ENCODE data around the gene RPL18A. TPM values are rescaled to one million over a fixed set of nuclear protein-coding genes. Genes with fewer than 3 reads are reported as not detected.

Gene RPL18A
- total and polyA plus RNA-seq, 4 donors = 1,221 to 3,237 (median 1,789) TPM

GRCh38 chr19:17862711-17863519 lies 3.2 kb downstream of the RPL18A start:
- no peak for DNase-seq
- Histone ChIP-seq H3K27ac (ENCODE audit: low read depth in 1 of 2, low read length in 2 of 2) (no peak overlapping the region), H3K27me3 (ENCODE audit: control insufficient read depth in 1 of 2, insufficient read depth in 2 of 2, low read length in 1 of 2) (no peaks in the 10 kb centered on the region), H3K36me3 (ENCODE audit: control insufficient read depth in 1 of 2, insufficient read depth in 2 of 2, low read length in 1 of 2) (peaks cover 0 to 1% of the 10 kb centered on the region in 2 donors), H3K9me3 (ENCODE audit: control insufficient read depth, low read length) (no peaks in the 10 kb centered on the region), H3K4me1 (ENCODE audit: control insufficient read depth in 1 of 2, insufficient read depth in 2 of 2, low read length in 2 of 2) (peaks cover 2 to 6% of the 10 kb centered on the region in 2 donors), H3K4me3 (ENCODE audit: low read length in 2 of 2) (no peak overlapping the region)
- intact Hi-C loops (cut with DNase I) = loop anchor here in 1 of 2 donors (5.0 kb wide), 1 partner anchor 134 kb away; no protein-coding TSS in a partner anchor
- ATAC-seq (ENCODE audit: low FRiP score) = no peak
- WGBS, 2 donors = 88 to 90% methylated on average over 27 to 31 of the region's 31 CpGs

- H3K27ac ChIP-seq (ENCODE audit: low read depth in 1 of 2, low read length in 2 of 2) = no peak overlapping the region
- intact Hi-C loops (cut with DNase I) = loop anchor here in 1 of 2 donors (5.0 kb wide), 1 partner anchor 134 kb away; no protein-coding TSS in a partner anchor
- peaks cover 0 to 1% of the 10 kb centered on the region in 2 donors for H3K36me3 ChIP-seq (ENCODE audit: control insufficient read depth in 1 of 2, insufficient read depth in 2 of 2, low read length in 1 of 2)
- no peak overlapping the region for H3K4me3 ChIP-seq (ENCODE audit: low read length in 2 of 2)
- 89 to 90% methylated on average over 8 of the region's 8 CpGs for WGBS, 2 donors
- DNase-seq = no peak
- no peaks in the 10 kb centered on the region for H3K9me3 ChIP-seq (ENCODE audit: control insufficient read depth, low read length)
- ATAC-seq (ENCODE audit: low FRiP score) = no peak
- no peaks in the 10 kb centered on the region for H3K27me3 ChIP-seq (ENCODE audit: control insufficient read depth in 1 of 2, insufficient read depth in 2 of 2, low read length in 1 of 2)
- H3K4me1 ChIP-seq (ENCODE audit: control insufficient read depth in 1 of 2, insufficient read depth in 2 of 2, low read length in 2 of 2) = peaks cover 2 to 6% of the 10 kb centered on the region in 2 donors
Measured at GRCh38 chr19:17863520-17864182, 3.9 kb downstream of the RPL18A start.

- no peak for ATAC-seq (ENCODE audit: low FRiP score)
- no peaks in the 10 kb centered on the region for H3K9me3 ChIP-seq (ENCODE audit: control insufficient read depth, low read length)
- no peaks in the 10 kb centered on the region for H3K27me3 ChIP-seq (ENCODE audit: control insufficient read depth in 1 of 2, insufficient read depth in 2 of 2, low read length in 1 of 2)
- intact Hi-C loops (cut with DNase I) = no loop called here
- H3K27ac ChIP-seq (ENCODE audit: low read depth in 1 of 2, low read length in 2 of 2) = no peak overlapping the region
- no peak overlapping the region for H3K4me3 ChIP-seq (ENCODE audit: low read length in 2 of 2)
- H3K4me1 ChIP-seq (ENCODE audit: control insufficient read depth in 1 of 2, insufficient read depth in 2 of 2, low read length in 2 of 2) = peaks cover 1 to 5% of the 10 kb centered on the region in 2 donors
- 63 to 68% methylated on average over 13 of the region's 13 CpGs for WGBS, 2 donors
- no peak for DNase-seq
- H3K36me3 ChIP-seq (ENCODE audit: control insufficient read depth in 1 of 2, insufficient read depth in 2 of 2, low read length in 1 of 2) = peaks cover 0 to 1% of the 10 kb centered on the region in 2 donors
Measured at GRCh38 chr19:17865364-17866311, 5.9 kb downstream of the RPL18A start.

- intact Hi-C loops (cut with DNase I) = no loop called here
- Histone ChIP-seq H3K36me3 (ENCODE audit: control insufficient read depth in 1 of 2, insufficient read depth in 2 of 2, low read length in 1 of 2) (peaks cover 0 to 1% of the 10 kb centered on the region in 2 donors), H3K4me3 (ENCODE audit: low read length in 2 of 2) (no peak overlapping the region), H3K27me3 (ENCODE audit: control insufficient read depth in 1 of 2, insufficient read depth in 2 of 2, low read length in 1 of 2) (no peaks in the 10 kb centered on the region), H3K27ac (ENCODE audit: low read depth in 1 of 2, low read length in 2 of 2) (no peak overlapping the region), H3K4me1 (ENCODE audit: control insufficient read depth in 1 of 2, insufficient read depth in 2 of 2, low read length in 2 of 2) (no peaks in the 10 kb centered on the region), H3K9me3 (ENCODE audit: control insufficient read depth, low read length) (no peaks in the 10 kb centered on the region)
- WGBS, 2 donors = 84 to 88% methylated on average over 8 of the region's 8 CpGs
- ATAC-seq (ENCODE audit: low FRiP score) (no peak), DNase-seq (no peak)
Measured at GRCh38 chr19:17866312-17866963, 6.7 kb downstream of the RPL18A start.

- ATAC-seq (ENCODE audit: low FRiP score) = no peak
- WGBS, 2 donors = 64 to 66% methylated on average over 11 of the region's 11 CpGs
- H3K4me3 ChIP-seq (ENCODE audit: low read length in 2 of 2) = no peak overlapping the region
- no peaks in the 10 kb centered on the region for H3K4me1 ChIP-seq (ENCODE audit: control insufficient read depth in 1 of 2, insufficient read depth in 2 of 2, low read length in 2 of 2)
- intact Hi-C loops (cut with DNase I) = no loop called here
- no peak for DNase-seq
- H3K9me3 ChIP-seq (ENCODE audit: control insufficient read depth, low read length) = no peaks in the 10 kb centered on the region
- H3K27me3 ChIP-seq (ENCODE audit: control insufficient read depth in 1 of 2, insufficient read depth in 2 of 2, low read length in 1 of 2) = no peaks in the 10 kb centered on the region
- peaks cover 0 to 1% of the 10 kb centered on the region in 2 donors for H3K36me3 ChIP-seq (ENCODE audit: control insufficient read depth in 1 of 2, insufficient read depth in 2 of 2, low read length in 1 of 2)
- H3K27ac ChIP-seq (ENCODE audit: low read depth in 1 of 2, low read length in 2 of 2) = no peak overlapping the region
Measured at GRCh38 chr19:17866964-17867486, 7.3 kb downstream of the RPL18A start.

GRCh38 chr19:17868669-17869068 lies 9.0 kb downstream of the RPL18A start:
- WGBS, 2 donors = 57 to 59% methylated on average over 6 of the region's 6 CpGs
- Histone ChIP-seq H3K27ac (ENCODE audit: low read depth in 1 of 2, low read length in 2 of 2) (no peak overlapping the region), H3K9me3 (ENCODE audit: control insufficient read depth, low read length) (no peaks in the 10 kb centered on the region), H3K4me3 (ENCODE audit: low read length in 2 of 2) (no peak overlapping the region), H3K4me1 (ENCODE audit: control insufficient read depth in 1 of 2, insufficient read depth in 2 of 2, low read length in 2 of 2) (no peaks in the 10 kb centered on the region), H3K27me3 (ENCODE audit: control insufficient read depth in 1 of 2, insufficient read depth in 2 of 2, low read length in 1 of 2) (peaks cover 0 to under 1% of the 10 kb centered on the region in 2 donors), H3K36me3 (ENCODE audit: control insufficient read depth in 1 of 2, insufficient read depth in 2 of 2, low read length in 1 of 2) (no peaks in the 10 kb centered on the region)
- ATAC-seq (ENCODE audit: low FRiP score) = no peak
- intact Hi-C loops (cut with DNase I) = no loop called here
- no peak for DNase-seq

- intact Hi-C loops (cut with DNase I) = no loop called here
- WGBS, 2 donors = 36 to 47% methylated on average over 11 of the region's 11 CpGs
Measured at GRCh38 chr19:17869114-17869608, 9.5 kb downstream of the RPL18A start.

More at GRCh38 chr19:17869114-17869608, 9.5 kb downstream of the RPL18A start:
- peaks cover 0 to 1% of the 10 kb centered on the region in 2 donors for H3K27me3 ChIP-seq (ENCODE audit: control insufficient read depth in 1 of 2, insufficient read depth in 2 of 2, low read length in 1 of 2)
- no peaks in the 10 kb centered on the region for H3K9me3 ChIP-seq (ENCODE audit: control insufficient read depth, low read length)
- ATAC-seq (ENCODE audit: low FRiP score) (no peak), DNase-seq (no peak)
- no peak overlapping the region for H3K27ac ChIP-seq (ENCODE audit: low read depth in 1 of 2, low read length in 2 of 2)
- no peak overlapping the region for H3K4me3 ChIP-seq (ENCODE audit: low read length in 2 of 2)
- H3K4me1 ChIP-seq (ENCODE audit: control insufficient read depth in 1 of 2, insufficient read depth in 2 of 2, low read length in 2 of 2) = no peaks in the 10 kb centered on the region
- H3K36me3 ChIP-seq (ENCODE audit: control insufficient read depth in 1 of 2, insufficient read depth in 2 of 2, low read length in 1 of 2) = no peaks in the 10 kb centered on the region
